ENCODE data around the gene KMT5B.
"Not testable (repeated sequence)": the region's sequence is repeated elsewhere in the genome, so short reads cannot be mapped to it uniquely, and the experiment has no call there.

Gene KMT5B

DNA sequence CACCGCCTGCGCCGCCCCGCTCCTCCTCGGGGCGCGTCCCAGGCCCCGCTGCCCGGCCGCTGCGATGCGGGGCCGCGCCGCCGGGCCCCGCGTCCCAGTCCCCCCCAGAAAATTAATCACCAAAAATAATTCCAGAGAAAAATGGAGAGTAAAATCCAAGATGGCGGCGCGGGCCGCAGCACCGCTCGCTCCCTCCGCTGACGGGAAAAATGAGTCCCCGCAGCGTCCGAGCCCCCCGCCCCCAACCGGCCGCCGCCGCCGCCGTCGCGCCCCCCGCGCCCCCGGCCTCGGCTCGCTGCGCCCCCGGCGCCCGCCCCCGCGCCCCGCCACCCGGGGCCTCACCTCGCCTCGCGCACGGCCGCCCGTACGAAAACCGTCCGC is at the start of gene KMT5B:
Gene KMT5B, minus strand, starts transcription at position 162 of the 381 bp plus-strand sequence. CDS start 23,220 bp downstream, outside the sequence.
- peak in 2 of 3 experiments; percentile 6 to 36 for DNase-seq (ENCODE audit: low read depth in 2 of 3, low spot score in 2 of 3)

- DNase-seq (ENCODE audit: low read depth in 2 of 3, low spot score in 2 of 3), result no peak
Measured at GRCh38 chr11:68262544-68262827, 49.4 kb upstream of the KMT5B start.

DNA sequence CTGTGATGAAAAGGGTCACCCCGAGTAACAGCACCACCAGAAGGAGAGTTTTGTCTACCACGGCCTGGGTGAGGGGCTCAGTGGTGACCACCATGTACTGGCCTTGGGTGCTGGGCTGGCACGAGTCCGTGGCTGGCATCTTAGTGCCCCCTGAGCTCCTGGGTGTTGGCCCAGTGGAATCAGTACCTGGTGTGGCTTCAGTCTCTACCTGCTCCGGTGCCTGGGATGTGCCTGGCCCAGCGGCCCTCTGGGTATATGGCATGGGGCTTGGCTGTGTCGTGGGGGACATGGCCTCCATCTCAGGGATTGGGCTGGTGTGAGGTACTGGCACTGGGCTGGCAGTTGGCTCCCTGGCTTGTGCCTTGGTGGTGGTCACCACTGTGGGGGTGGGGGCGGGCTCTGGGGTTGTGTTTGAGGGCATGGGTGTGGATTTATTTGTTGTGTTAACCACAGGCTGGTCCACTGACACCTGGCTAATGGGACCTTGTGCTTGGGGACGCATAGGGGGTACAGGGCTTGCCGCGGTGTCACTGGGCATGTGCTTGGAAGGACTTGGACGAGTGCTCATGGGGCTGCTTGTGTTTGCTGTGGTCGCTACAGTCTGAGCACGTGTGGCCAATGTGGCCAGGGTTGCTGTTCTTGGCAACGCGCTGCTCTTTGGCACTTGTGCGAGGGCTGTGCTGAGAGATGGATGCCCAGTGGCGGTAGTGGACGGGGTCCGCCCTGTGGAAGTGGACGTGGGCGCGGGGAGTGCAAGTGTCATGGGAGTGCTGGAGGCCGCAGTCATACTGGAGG is 48.9 kb upstream of the KMT5B start:
- no peak for DNase-seq (ENCODE audit: low read depth in 2 of 3, low spot score in 2 of 3)

GRCh38 chr11:68261006-68261405 is 47.9 kb upstream of the KMT5B start:
- DNase-seq (ENCODE audit: low read depth in 2 of 3, low spot score in 2 of 3), result no peak

GRCh38 chr11:68260484-68260883 is 47.4 kb upstream of the KMT5B start:
- no peak for DNase-seq (ENCODE audit: low read depth in 2 of 3, low spot score in 2 of 3)

GRCh38 chr11:68259122-68259959 is 46.2 kb upstream of the KMT5B start:
- DNase-seq (ENCODE audit: low read depth in 2 of 3, low spot score in 2 of 3), result no peak

DNA sequence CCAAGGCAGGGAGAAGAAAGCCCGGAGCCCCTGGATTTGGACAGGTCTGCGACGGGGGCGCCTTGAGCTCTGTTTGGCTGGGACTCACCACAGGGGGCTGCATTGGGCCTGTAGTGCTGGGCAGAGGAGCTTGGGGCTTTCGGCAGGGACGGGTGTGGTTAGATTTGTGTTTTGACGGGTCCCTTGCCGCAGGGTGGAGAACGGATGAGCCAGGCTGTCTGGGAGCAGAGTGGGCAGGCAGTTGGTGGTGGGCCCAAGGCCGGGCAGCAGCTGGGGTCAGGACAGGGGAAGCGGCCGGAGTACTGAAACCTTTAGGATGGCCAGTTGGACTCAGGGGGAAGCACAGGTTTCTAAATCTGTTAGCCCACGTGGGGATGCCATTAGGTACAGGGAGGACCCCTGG is 45.3 kb upstream of the KMT5B start:
- no peak for DNase-seq (ENCODE audit: low read depth in 2 of 3, low spot score in 2 of 3)

- DNase-seq (ENCODE audit: low read depth in 2 of 3, low spot score in 2 of 3), result peak; percentile 73 to 97 (median 93)
Measured at GRCh38 chr11:68257477-68258362, 44.6 kb upstream of the KMT5B start.

- no peak for DNase-seq (ENCODE audit: low read depth in 2 of 3, low spot score in 2 of 3)
Measured at GRCh38 chr11:68256331-68256741, 43.2 kb upstream of the KMT5B start.

DNA sequence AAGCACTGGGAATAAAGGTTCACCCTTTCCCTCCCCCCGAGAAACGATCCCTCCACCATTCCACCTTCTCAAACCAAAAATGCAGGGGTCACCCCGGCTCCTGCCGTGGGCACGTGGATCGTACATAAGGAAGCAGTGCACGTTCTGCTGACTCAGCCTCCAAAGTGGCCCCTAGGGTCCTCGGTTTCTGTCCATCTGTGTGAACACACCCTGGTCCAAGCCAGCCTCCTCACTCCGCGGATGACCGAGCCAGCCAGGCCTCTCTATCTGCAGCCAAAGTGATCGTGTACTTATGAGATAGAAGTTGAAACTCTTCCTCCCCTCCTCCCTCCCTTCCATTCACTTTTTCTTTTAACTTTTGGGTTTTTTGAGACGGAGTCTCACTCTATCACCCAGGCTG is 42.4 kb upstream of the KMT5B start:
- DNase-seq (ENCODE audit: low read depth in 2 of 3, low spot score in 2 of 3), result no peak

- no peak for DNase-seq (ENCODE audit: low read depth in 2 of 3, low spot score in 2 of 3)
Measured at GRCh38 chr11:68254421-68254820, 41.3 kb upstream of the KMT5B start.

DNA sequence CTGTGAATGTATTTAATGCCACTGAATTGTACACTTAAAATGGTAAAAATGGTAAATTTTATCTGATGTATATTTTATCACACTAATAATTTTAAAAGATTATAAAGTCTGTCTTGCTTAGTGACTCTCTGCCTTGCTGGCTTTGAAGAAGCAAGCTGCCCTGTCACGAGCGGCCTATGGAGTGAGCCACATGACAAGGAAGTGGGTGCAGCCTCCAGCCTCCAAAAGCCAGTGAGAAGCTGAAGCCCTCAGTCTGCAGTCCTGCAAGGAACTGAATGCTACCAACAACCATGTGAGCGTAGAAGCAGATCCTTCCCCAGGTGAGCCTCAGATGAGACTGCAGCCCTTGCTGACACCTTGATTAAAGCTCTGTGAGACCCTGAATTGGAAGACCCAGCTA is 38.7 kb upstream of the KMT5B start:
- no peak for DNase-seq (ENCODE audit: low read depth in 2 of 3, low spot score in 2 of 3)

DNA sequence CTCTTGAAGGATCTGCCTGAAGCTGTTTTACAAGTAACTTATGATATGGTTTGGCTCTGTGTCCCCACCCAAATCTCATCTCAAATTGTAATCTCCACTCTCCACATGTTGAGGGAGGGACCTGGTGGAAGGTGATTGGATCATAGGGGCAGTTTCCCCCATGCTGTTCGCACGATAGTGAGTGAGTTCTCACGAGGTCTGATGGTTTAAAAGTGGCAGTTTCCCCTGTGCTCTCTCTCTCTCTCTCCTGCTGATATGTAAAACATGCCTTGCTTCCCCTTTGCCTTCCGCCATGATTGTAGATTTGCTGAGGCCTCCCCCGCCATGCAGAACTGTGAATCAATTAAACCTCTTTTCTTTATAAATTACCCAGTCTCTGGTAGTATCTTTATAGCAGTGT is 31.8 kb upstream of the KMT5B start:
- DNase-seq (ENCODE audit: low read depth in 2 of 3, low spot score in 2 of 3), result not testable (repeated sequence)

- not testable (repeated sequence) for DNase-seq (ENCODE audit: low read depth in 2 of 3, low spot score in 2 of 3)
Measured at GRCh38 chr11:68243847-68244246, 30.8 kb upstream of the KMT5B start.

DNA sequence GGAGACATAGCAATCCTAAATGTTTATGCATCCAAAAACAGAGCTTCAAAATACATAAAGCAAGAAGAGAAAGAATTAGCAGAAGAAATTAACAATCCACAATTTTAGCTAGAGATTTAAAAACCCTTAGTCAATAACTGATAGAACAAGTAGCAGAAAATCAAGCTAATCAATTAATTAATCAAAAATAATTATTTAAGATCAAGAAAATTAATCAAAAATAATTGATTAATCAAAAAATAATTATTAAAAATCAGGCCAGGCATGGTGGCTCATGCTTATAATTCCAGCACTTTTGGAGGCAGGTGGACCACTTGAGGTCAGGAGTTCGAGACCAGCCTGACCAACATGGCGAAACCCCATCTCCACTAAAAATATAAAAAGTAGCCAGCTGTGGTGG is 29.5 kb upstream of the KMT5B start:
- DNase-seq (ENCODE audit: low read depth in 2 of 3, low spot score in 2 of 3), result no peak

DNA sequence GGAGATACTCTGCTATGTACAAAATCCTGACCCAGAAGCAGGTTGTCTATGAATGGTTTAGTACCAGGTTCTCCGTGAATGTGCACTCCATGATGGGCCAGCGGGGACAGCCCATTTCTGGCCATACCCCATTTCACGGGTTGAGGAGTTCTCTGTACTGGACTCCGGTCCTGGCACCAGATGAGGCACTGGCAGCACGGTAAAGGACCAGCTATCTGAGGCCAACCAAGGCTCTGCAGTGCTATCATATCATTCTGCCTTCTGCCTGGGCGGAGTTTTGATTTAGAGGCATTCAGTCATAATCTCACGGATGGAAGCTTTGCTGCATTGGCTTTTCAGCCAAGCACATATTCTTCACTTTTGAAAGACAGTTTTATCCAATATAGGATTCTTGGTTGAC is 18.5 kb upstream of the KMT5B start:
- no peak for DNase-seq (ENCODE audit: low read depth in 2 of 3, low spot score in 2 of 3)

DNA sequence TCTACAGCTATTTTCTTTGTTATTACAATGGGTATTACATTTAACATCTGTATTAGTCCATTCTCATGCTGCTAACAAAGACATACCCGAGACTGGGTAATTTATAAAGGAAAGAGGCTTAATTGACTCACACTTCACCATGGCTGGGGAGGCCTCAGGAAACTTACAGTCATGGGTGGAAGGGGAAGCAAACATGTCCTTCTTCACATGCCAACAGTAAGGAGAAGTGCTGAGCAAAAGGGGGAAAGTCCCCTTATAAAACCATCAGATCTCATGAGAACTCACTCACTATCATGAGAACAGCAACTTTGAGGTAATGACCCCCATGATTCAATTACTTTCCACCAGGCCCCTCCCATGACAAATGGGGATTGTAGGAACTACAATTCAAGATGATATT is 16.5 kb upstream of the KMT5B start:
- DNase-seq (ENCODE audit: low read depth in 2 of 3, low spot score in 2 of 3), result no peak

GRCh38 chr11:68226421-68226820 is 13.3 kb upstream of the KMT5B start:
- no peak for DNase-seq (ENCODE audit: low read depth in 2 of 3, low spot score in 2 of 3)

GRCh38 chr11:68224606-68225005 is 11.5 kb upstream of the KMT5B start:
- no peak for DNase-seq (ENCODE audit: low read depth in 2 of 3, low spot score in 2 of 3)

- DNase-seq (ENCODE audit: low read depth in 2 of 3, low spot score in 2 of 3), result no peak
Measured at GRCh38 chr11:68223275-68223674, 10.2 kb upstream of the KMT5B start.

DNA sequence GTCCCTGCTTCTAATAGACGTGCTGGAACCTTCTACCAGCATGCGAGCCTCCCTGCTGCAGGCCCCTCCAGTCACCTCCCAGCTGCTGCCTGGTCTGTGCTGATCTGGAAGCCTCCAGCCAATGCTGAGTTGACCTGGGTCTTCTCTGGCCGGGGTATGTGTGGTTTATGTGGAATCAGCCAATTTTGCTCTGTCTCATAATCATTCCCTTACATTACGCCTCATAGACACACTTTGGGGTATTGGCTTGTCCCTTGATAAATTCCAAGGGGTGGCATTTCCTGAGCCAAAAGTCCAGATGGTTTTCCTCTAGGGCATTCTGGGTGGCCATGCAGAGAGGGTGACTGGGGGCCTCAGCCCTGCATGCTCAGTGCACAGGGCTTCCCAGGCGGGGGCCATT is 8.3 kb upstream of the KMT5B start:
- DNase-seq (ENCODE audit: low read depth in 2 of 3, low spot score in 2 of 3), result no peak

Data from activated CD8-positive, alpha-beta memory T cell treated with anti-CD3 and anti-CD28 coated beads for 48 hours (primary cell).